Transverse colon (tissue), 4 donors: Measurements from ENCODE around the gene ADNP.

Experiments used
- EP300 ChIP-seq: sonication (generic); formaldehyde crosslinking; IDR thresholded peaks from one replicate; pipeline ENCODE4 v1.6.1; 2017; ENCODE audit warnings: antibody characterized with exemption, low read depth
- POLR2AphosphoS5 ChIP-seq, 3 donors: sonication (generic); formaldehyde crosslinking; IDR thresholded peaks; one replicate each; pipeline ENCODE4 v1.6.1; 2016; ENCODE audit warnings: antibody characterized with exemption in 3 of 3
- TF ChIP-seq, protein P1 (sequence below), 5 experiments: fragments of 200-600 bp in 3 of 5; fragments of 450-650 bp in 2 of 5; sonication (generic) in 3 of 5; IDR thresholded peaks; 1 replicate in 2 of 5; 2 replicates in 3 of 5; pipeline ENCODE4 v1.5.1; 2016 to 2017; ENCODE audit warnings: antibody characterized with exemption in 5 of 5, inconsistent platforms in 3 of 5, mild to moderate bottlenecking in 2 of 5, moderate library complexity in 1 of 5

DNA sequence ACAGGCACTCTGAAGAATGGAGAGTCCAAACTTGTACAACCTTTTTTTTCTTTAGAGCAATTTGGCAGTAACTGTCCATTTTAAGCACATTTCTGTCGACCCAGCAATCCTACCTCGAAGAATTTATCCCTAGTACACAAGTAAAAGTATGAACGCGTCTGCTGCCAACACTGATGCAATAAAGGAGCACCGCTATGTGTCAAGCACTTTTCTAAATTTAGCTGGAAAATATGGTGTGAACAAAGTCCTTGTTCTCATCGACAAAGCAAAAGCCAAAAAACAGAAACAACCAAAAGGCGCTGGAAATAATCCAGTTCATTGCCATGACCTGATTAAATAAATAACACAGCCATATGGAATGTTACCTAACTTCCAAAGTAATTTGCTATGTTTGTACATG is 26.0 kb upstream of the ADNP start:
- TF ChIP-seq, protein P1, sequence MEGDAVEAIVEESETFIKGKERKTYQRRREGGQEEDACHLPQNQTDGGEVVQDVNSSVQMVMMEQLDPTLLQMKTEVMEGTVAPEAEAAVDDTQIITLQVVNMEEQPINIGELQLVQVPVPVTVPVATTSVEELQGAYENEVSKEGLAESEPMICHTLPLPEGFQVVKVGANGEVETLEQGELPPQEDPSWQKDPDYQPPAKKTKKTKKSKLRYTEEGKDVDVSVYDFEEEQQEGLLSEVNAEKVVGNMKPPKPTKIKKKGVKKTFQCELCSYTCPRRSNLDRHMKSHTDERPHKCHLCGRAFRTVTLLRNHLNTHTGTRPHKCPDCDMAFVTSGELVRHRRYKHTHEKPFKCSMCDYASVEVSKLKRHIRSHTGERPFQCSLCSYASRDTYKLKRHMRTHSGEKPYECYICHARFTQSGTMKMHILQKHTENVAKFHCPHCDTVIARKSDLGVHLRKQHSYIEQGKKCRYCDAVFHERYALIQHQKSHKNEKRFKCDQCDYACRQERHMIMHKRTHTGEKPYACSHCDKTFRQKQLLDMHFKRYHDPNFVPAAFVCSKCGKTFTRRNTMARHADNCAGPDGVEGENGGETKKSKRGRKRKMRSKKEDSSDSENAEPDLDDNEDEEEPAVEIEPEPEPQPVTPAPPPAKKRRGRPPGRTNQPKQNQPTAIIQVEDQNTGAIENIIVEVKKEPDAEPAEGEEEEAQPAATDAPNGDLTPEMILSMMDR (IDR thresholded peaks at IDR 0.05) = no peak
- TF ChIP-seq EP300 = no peak
- TF ChIP-seq POLR2AphosphoS5 (IDR thresholded peaks at IDR 0.05) = no peak
